PFSK-1 (cell line): Measurements from ENCODE around the gene SLC2A13.

Source experiments
- POLR2AphosphoS5 ChIP-seq: IDR thresholded peaks from 2 replicates; pipeline ENCODE4 v1.6.1; 2012; ENCODE audit warnings: low read depth, mild to moderate bottlenecking, control low read depth, low read length, moderate library complexity
- SIN3A ChIP-seq: IDR thresholded peaks from 2 replicates; pipeline ENCODE4 v1.6.1; 2012; ENCODE audit warnings: mild to moderate bottlenecking, low read length, moderate library complexity, borderline replicate concordance; ENCODE audit not compliant: insufficient read depth

DNA sequence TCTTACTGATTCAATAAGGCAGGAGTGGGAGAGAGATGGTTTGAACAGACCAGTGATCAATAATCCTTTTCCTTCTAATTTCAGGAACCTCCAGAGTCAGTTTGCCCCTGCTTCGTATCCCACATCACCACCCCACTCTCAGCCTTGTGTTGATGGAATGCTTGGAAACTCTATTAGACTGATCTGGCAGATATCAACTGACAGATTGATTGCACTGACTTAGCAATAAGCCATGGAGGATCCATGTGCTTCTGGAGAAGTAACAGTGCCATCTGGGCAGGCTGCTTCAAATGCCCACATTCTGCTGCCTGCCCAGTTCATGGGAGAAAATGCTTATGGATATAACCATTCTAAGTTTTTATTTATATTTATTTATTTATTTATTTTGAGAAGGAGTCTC is 218.0 kb downstream of the SLC2A13 start:
- no peak for TF ChIP-seq POLR2AphosphoS5
- no peak for TF ChIP-seq SIN3A
